Fibroblast of lung (primary cell): ENCODE data around the gene PRKCH. TPM values are rescaled to one million over a fixed set of nuclear protein-coding genes. Genes with fewer than 3 reads are reported as not detected.

Experiments
- DNase-seq, 2 donors: peaks; one replicate each; pipeline versions ENCODE4 v3.0.0 to v3.0.0-alpha.2; 2010; ENCODE audit warnings: low read depth in 2 of 2
- H2AFZ ChIP-seq: 2 replicates; pipeline ENCODE4 v1.5.1; 2012; ENCODE audit warnings: low read length, control low read depth, inconsistent platforms
- H3K27ac ChIP-seq: 2 replicates; pipeline ENCODE4 v1.5.1; 2011; ENCODE audit warnings: low read length, control low read depth; ENCODE audit not compliant: insufficient read depth
- H3K27me3 ChIP-seq: 2 replicates; pipeline ENCODE4 v1.5.1; 2011; ENCODE audit warnings: mild to moderate bottlenecking, low read length; ENCODE audit not compliant: control insufficient read depth, insufficient read depth
- H3K36me3 ChIP-seq: 2 replicates; pipeline ENCODE4 v1.5.1; 2011; ENCODE audit warnings: low read length; ENCODE audit not compliant: control insufficient read depth, insufficient read depth
- H3K4me1 ChIP-seq: 2 replicates; pipeline ENCODE4 v1.5.1; 2011; ENCODE audit warnings: low read length; ENCODE audit not compliant: control insufficient read depth, insufficient read depth; ENCODE audit errors: extremely low read depth
- H3K4me2 ChIP-seq: 2 replicates; pipeline ENCODE4 v1.5.1; 2011; ENCODE audit warnings: low read length, control low read depth; ENCODE audit not compliant: insufficient read depth; ENCODE audit errors: extremely low read depth
- H3K4me3 ChIP-seq, 4 experiments: fragments of 200-600 bp in 1 of 4; sonication (generic) in 1 of 4; replicated peaks in 1 of 4; 2 replicates each; pipeline ENCODE4 v1.5.1; 2011 to 2016; ENCODE audit warnings: low read length in 4 of 4, low read depth in 3 of 4, mild to moderate bottlenecking in 3 of 4, control low read depth in 2 of 4, inconsistent platforms in 1 of 4, mixed read lengths in 1 of 4; ENCODE audit not compliant: insufficient read depth in 1 of 4; ENCODE audit errors: control extremely low read depth in 1 of 4
- H3K79me2 ChIP-seq: 2 replicates; pipeline ENCODE4 v1.5.1; 2012; ENCODE audit warnings: mild to moderate bottlenecking, low read length, inconsistent platforms; ENCODE audit not compliant: control insufficient read depth, insufficient read depth
- H3K9ac ChIP-seq: 2 replicates; pipeline ENCODE4 v1.5.1; 2011; ENCODE audit warnings: mild to moderate bottlenecking, low read length, control low read depth; ENCODE audit not compliant: insufficient read depth
- H3K9me3 ChIP-seq: 2 replicates; pipeline ENCODE4 v1.5.1; 2012; ENCODE audit warnings: low read depth, low read length; ENCODE audit not compliant: control insufficient read depth, insufficient read depth
- H4K20me1 ChIP-seq: 2 replicates; pipeline ENCODE4 v1.5.1; 2011; ENCODE audit warnings: low read length; ENCODE audit not compliant: control insufficient read depth, insufficient read depth; ENCODE audit errors: extremely low read depth
- CTCF ChIP-seq, 2 donors: IDR thresholded peaks in 1 of 2; conservative IDR thresholded peaks in 1 of 2; 1 replicate in 1 of 2; 2 replicates in 1 of 2; pipeline ENCODE4 v1.5.1; 2011 to 2012; ENCODE audit warnings: low read length in 2 of 2, control low read depth in 1 of 2, inconsistent platforms in 1 of 2, low read depth in 1 of 2, mild to moderate bottlenecking in 1 of 2
- EZH2 ChIP-seq: IDR thresholded peaks from 2 replicates; pipeline ENCODE4 v1.5.1; 2012; ENCODE audit warnings: low read length, control low read depth, mild to moderate bottlenecking; ENCODE audit errors: missing control alignments
- polyA plus RNA-seq, 2 donors: library from polyadenylated mRNA; depleted of rRNA in 1 of 2; stranded (reverse) in 1 of 2; unstranded in 1 of 2; fragments of >200 nt; gene quantifications; 2 replicates each; pipeline ENCODE4 v1.2.1, GENCODE V29; 2011 to 2012; ENCODE audit warnings: missing spikeins in 1 of 2
- total RNA-seq: library from RNA; depleted of rRNA; stranded (reverse); fragments of >200 nt; gene quantifications from 2 replicates; pipeline ENCODE4 v1.2.1, GENCODE V29; 2014

PRKCH gene
- total and polyA plus RNA-seq, 2 donors (not counting 1 experiment from before 2014, with no cell fraction given), result 2.9 to 5.4 TPM

DNA sequence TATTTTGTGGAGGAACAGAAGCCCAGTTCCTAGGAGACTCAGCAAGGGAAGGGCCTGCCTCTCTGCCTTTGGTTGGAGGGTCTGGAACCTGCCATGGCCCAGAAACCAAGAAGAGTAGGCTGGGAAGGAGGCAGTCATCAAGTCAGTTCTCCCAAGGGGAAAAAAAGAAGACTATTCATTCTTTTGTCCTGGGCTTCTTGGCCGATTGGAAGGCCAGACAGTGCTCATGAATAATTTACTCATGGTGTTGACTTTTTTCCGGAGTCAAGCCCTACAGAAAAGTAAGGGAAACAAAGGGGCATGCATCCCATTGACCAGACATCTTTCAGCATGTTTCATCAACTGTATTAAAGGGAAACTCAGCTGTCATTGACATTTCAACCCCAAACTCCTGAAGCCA is 168.1 kb downstream of the PRKCH start:
- peak in 1 of 2 donors; percentile 44 for DNase-seq
- H3K4me1 ChIP-seq, result peaks cover 23% of the 10 kb centered on the region

DNA sequence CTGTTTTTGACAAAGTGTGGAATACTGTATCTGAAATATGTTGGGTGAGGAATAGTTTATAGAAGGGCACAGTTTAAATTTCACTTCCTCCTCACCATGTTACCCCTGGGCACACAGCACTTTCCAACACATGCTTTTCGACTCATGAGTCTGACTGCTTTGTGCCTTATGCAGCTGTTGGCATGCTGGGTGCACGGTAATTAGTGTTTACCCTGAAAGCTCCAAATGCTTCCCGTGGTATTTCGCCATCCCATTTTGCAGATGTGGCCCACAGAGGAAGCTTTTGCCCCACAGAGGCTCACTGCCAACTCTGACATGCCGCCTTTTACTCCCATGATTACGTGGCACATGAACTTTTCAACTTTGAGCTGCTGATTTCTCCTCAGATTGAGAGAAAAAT is 168.6 kb downstream of the PRKCH start:
- DNase-seq, result peak; percentile 41 to 67
- Histone ChIP-seq H3K9me3 (no peaks in the 10 kb centered on the region), H3K79me2 (no peaks in the 10 kb centered on the region), H3K36me3 (no peaks in the 10 kb centered on the region), H2AFZ (no peak overlapping the region), H3K27me3 (no peaks in the 10 kb centered on the region), H3K4me3 (no peak overlapping the region), H3K4me1 (peaks cover 23% of the 10 kb centered on the region), H3K4me2 (no peak overlapping the region), H4K20me1 (no peaks in the 10 kb centered on the region), H3K27ac (no peak overlapping the region), H3K9ac (no peak overlapping the region)
- no peak for TF ChIP-seq EZH2
- no peak for TF ChIP-seq CTCF (conservative IDR thresholded peaks at IDR 0.05 in 1 of 2, IDR thresholded peaks at IDR 0.05 in 1 of 2; ENCODE audit: low read depth in 1 of 2, low read length in 2 of 2)

More for the DNA sequence above, 168.1 kb downstream of the PRKCH start:
- H3K36me3 ChIP-seq, result no peaks in the 10 kb centered on the region
- TF ChIP-seq EZH2 (no peak), CTCF (conservative IDR thresholded peaks at IDR 0.05 in 1 of 2, IDR thresholded peaks at IDR 0.05 in 1 of 2; ENCODE audit: low read depth in 1 of 2, low read length in 2 of 2) (no peak)
- H2AFZ ChIP-seq, result no peak overlapping the region
- H3K79me2 ChIP-seq, result no peaks in the 10 kb centered on the region
- H3K4me3 ChIP-seq, result no peak overlapping the region
- no peaks in the 10 kb centered on the region for H4K20me1 ChIP-seq
- H3K9ac ChIP-seq, result no peak overlapping the region
- H3K27ac ChIP-seq, result no peak overlapping the region
- no peak overlapping the region for H3K4me2 ChIP-seq
- no peaks in the 10 kb centered on the region for H3K27me3 ChIP-seq
- no peaks in the 10 kb centered on the region for H3K9me3 ChIP-seq

DNA sequence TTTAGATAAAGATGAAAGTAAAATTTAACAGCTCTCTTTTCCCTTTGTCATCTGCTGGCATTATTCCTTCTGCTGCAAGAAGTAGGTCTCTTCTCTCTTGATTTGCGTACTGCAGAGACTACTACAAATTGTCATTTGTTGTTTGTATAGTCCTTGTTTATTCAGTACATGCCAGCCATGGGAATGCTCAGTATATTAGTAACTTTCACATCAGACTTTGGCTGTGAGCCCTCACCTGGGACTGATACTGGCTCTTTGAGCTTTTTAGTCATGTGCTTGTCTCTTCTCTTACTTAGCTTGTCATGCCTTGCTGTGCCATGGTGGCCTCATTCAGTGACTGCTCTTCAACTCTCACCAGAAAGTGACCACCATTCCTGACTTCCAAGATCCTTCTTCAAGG is 169.8 kb downstream of the PRKCH start:
- Histone ChIP-seq H3K27ac (no peak overlapping the region), H3K9ac (no peak overlapping the region), H3K4me1 (peaks cover 23% of the 10 kb centered on the region), H3K4me3 (no peak overlapping the region), H3K9me3 (no peaks in the 10 kb centered on the region), H3K36me3 (no peaks in the 10 kb centered on the region), H4K20me1 (no peaks in the 10 kb centered on the region), H3K79me2 (no peaks in the 10 kb centered on the region), H2AFZ (no peak overlapping the region), H3K4me2 (no peak overlapping the region), H3K27me3 (no peaks in the 10 kb centered on the region)
- DNase-seq, result no peak
- TF ChIP-seq EZH2 (no peak), CTCF (conservative IDR thresholded peaks at IDR 0.05 in 1 of 2, IDR thresholded peaks at IDR 0.05 in 1 of 2; ENCODE audit: low read depth in 1 of 2, low read length in 2 of 2) (no peak)
